Spleen (tissue), 11 donors: Measurements from ENCODE around the gene SLC25A1. TPM values are rescaled to one million over a fixed set of nuclear protein-coding genes. Genes with fewer than 3 reads are reported as not detected.

Source experiments
- DNase-seq: peaks from one replicate; pipeline ENCODE4 v3.0.0-alpha.2; 2020
- H3K27ac ChIP-seq, 8 donors: fragments of 200-600 bp; sonication (generic) in 7 of 8; 1 replicate in 4 of 8; 2 replicates in 4 of 8; pipeline versions ENCODE4 v1.5.0 to v1.8.0; 2016 to 2021; ENCODE audit warnings: inconsistent platforms in 4 of 8, mild to moderate bottlenecking in 4 of 8, moderate library complexity in 1 of 8
- H3K27me3 ChIP-seq, 7 donors: fragments of 200-600 bp; sonication (generic) in 6 of 7; replicated peaks in 1 of 7; 1 replicate in 4 of 7; 2 replicates in 3 of 7; pipeline versions ENCODE4 v1.5.0 to v1.8.0; 2016 to 2021; ENCODE audit warnings: inconsistent platforms in 3 of 7, mild to moderate bottlenecking in 1 of 7
- H3K36me3 ChIP-seq, 6 donors: fragments of 200-600 bp; sonication (generic) in 5 of 6; 1 replicate in 4 of 6; 2 replicates in 2 of 6; pipeline versions ENCODE4 v1.5.0 to v1.8.0; 2016 to 2021; ENCODE audit warnings: inconsistent platforms in 2 of 6
- H3K4me1 ChIP-seq, 6 donors: fragments of 200-600 bp; sonication (generic) in 5 of 6; 1 replicate in 3 of 6; 2 replicates in 3 of 6; pipeline versions ENCODE4 v1.5.0 to v1.8.0; 2016 to 2021; ENCODE audit warnings: inconsistent platforms in 3 of 6
- H3K4me3 ChIP-seq, 8 donors: fragments of 200-600 bp; sonication (generic) in 7 of 8; 1 replicate in 4 of 8; 2 replicates in 4 of 8; pipeline versions ENCODE4 v1.5.0 to v1.8.0; 2016 to 2021; ENCODE audit warnings: inconsistent platforms in 4 of 8, mild to moderate bottlenecking in 4 of 8, moderate library complexity in 2 of 8
- H3K9me3 ChIP-seq, 8 donors: fragments of 200-600 bp; sonication (generic) in 7 of 8; 1 replicate in 4 of 8; 2 replicates in 4 of 8; pipeline versions ENCODE4 v1.5.0 to v1.8.0; 2016 to 2021; ENCODE audit warnings: inconsistent platforms in 4 of 8
- POLR2A ChIP-seq, 3 donors: fragments of 450-650 bp; IDR thresholded peaks; one replicate each; pipeline ENCODE4 v1.5.1; 2017; ENCODE audit warnings: antibody characterized with exemption in 3 of 3, mild to moderate bottlenecking in 1 of 3
- POLR2AphosphoS5 ChIP-seq, 3 donors: sonication (generic); formaldehyde crosslinking; IDR thresholded peaks; one replicate each; pipeline ENCODE4 v1.5.1; 2017; ENCODE audit warnings: antibody characterized with exemption in 3 of 3
- WGBS, 5 donors: extraction: QIAGEN DNeasy Blood & Tissue Kit in 3 of 5; methylation state at CpG; one replicate each; pipeline versions ENCODE4 v1.1.5 to v1.1.7; 2013 to 2018; 5-methylcytosine and 5-hydroxymethylcytosine counted together
- intact Hi-C: fragments of 100-400 bp; cut with DNase I; formaldehyde crosslinking; loops from one replicate; pipeline ENCODE4 v1.15.0; 2023; ENCODE audit warnings: low total_unique reads
- polyA plus RNA-seq, 3 donors: library from polyadenylated mRNA; stranded (reverse); fragments of 200-250 nt; gene quantifications; one replicate each; pipeline ENCODE4 v1.2.1, GENCODE V29; 2013
- total RNA-seq, 7 donors: library from RNA; depleted of rRNA in 3 of 7; stranded (reverse); fragments of >200 nt in 3 of 7; fragmentation: NEBNext Ultra II Directional in 4 of 7; extraction: Animal tissue kit (Norgen Biotek cat#: 25700) in 4 of 7; gene quantifications; one replicate each; pipeline versions ENCODE4 v1.1.0 to v1.2.1, GENCODE V29; 2016 to 2021
- TF ChIP-seq, protein P1 (sequence below), 11 experiments: fragments of 200-600 bp in 7 of 11; fragments of 450-650 bp in 4 of 11; sonication (generic) in 4 of 11; IDR thresholded peaks in 8 of 11; conservative IDR thresholded peaks in 3 of 11; 1 replicate in 7 of 11; 2 replicates in 4 of 11; pipeline versions ENCODE4 v1.4.0 to v1.8.0; 2016 to 2021; ENCODE audit warnings: antibody characterized with exemption in 11 of 11, inconsistent platforms in 4 of 11, mild to moderate bottlenecking in 1 of 11
- donor health status: healthy with polysubstance abuse.
- donor health status: DM: no; HTN: no; CAD: no; lungs with moderate emphysema.
- donor health status: DM: no; HTN: no; CAD: no.
- donor health status: Bipolar disorder and iron deficiency.
- donor health status: healthy.
- donor health status: DM: no; HTN: no; CAD: no.
- donor health status: DM: yes; HTN: yes; CAD: no.

SLC25A1 gene
- total and polyA plus RNA-seq, 10 donors, result 23.5 to 59.7 (median 35.9) TPM

DNA sequence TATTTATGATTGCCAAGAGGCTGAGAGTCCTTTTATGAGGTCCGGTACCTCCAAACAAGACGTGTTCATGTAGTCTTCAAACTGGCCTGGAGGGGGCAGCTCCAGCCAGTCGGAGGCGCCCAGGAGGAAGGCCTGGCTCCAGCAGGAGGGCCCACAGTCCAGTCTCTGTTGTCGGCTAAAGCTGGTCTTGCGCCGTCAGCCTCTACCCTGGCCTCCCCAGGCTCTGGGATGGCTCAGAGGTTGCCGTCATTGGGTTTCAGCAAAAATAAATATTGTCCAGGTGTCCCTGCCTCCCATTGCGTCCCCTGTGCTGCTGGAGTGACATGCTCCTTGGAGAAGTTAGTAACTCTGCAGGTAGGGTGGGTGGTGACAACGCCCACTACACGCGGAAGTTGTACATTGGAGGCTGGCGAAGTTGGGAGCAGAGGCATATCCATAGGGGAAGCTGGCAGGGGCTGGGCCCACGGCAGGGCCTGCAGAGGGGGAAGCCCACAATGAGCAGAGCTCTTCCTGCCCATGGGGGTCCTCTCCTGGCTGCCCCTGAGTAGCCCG, 1.0 kb upstream of the SLC25A1 start:
- peaks cover 0 to 45% (median 0%) of the 10 kb centered on the region in 6 donors for H3K36me3 ChIP-seq
- peaks cover 21 to 50% (median 36%) of the 10 kb centered on the region in 6 donors for H3K4me1 ChIP-seq
- intact Hi-C loops, result no loop called here
- TF ChIP-seq, protein P1, sequence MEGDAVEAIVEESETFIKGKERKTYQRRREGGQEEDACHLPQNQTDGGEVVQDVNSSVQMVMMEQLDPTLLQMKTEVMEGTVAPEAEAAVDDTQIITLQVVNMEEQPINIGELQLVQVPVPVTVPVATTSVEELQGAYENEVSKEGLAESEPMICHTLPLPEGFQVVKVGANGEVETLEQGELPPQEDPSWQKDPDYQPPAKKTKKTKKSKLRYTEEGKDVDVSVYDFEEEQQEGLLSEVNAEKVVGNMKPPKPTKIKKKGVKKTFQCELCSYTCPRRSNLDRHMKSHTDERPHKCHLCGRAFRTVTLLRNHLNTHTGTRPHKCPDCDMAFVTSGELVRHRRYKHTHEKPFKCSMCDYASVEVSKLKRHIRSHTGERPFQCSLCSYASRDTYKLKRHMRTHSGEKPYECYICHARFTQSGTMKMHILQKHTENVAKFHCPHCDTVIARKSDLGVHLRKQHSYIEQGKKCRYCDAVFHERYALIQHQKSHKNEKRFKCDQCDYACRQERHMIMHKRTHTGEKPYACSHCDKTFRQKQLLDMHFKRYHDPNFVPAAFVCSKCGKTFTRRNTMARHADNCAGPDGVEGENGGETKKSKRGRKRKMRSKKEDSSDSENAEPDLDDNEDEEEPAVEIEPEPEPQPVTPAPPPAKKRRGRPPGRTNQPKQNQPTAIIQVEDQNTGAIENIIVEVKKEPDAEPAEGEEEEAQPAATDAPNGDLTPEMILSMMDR (IDR thresholded peaks at IDR 0.05 in 8 of 11, conservative IDR thresholded peaks at IDR 0.05 in 3 of 11), result peak; percentile 3 to 86 (median 70)
- TF ChIP-seq POLR2A (IDR thresholded peaks at IDR 0.05), result no peak
- H3K4me3 ChIP-seq, result peak overlapping the region; percentile 80 to 96 (median 86)
- no peaks in the 10 kb centered on the region for H3K9me3 ChIP-seq
- DNase-seq, result peak; percentile 90
- H3K27me3 ChIP-seq, result no peaks in the 10 kb centered on the region
- WGBS, 5 donors, result 33 to 61% (median 37%) methylated on average over 6 to 15 of the region's 15 CpGs
- peak overlapping the region; percentile 37 to 95 (median 85) for H3K27ac ChIP-seq

DNA sequence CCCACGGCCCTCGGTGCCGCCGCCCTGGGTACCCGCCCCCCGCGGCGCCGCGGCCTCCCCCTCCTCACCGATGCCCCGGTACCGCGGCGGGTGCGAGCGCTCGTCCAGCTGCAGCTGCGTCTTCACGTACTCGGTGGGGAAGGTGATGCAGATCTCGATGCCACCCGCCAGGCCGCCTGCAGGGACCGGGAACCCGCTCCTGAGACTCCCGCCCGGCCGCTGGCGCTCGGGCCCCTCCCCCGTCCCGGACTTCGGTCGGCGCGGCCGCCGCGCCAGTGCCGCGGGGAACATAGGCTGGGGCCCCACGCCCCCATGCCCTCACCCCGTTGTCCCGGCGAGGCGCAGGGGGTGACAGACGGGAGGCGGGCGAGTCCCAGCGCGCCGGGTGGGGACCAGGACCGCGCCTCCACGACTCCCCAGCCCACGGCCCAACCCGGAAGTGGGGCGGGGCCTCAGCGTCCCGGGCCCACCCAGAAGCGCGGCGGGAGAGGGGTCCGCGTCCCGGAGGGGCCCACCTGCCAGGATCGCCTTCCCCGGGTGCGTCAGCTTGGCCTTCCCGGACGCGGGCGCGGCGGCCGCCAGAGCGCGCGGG, 375 bp downstream of the SLC25A1 start:
- no peaks in the 10 kb centered on the region for H3K27me3 ChIP-seq
- H3K4me3 ChIP-seq, result peak overlapping the region; percentile 80 to 96 (median 86)
- intact Hi-C loops, result no loop called here
- peaks cover 35 to 64% (median 50%) of the 10 kb centered on the region in 6 donors for H3K4me1 ChIP-seq
- 1% methylated on average over 26 to 80 of the region's 80 CpGs; no CpG with 5 or more reads in 1 of the 5 donors for WGBS, 5 donors
- peak overlapping the region; percentile 64 to 95 (median 85) for H3K27ac ChIP-seq
- peaks cover 0 to 33% (median 0%) of the 10 kb centered on the region in 6 donors for H3K36me3 ChIP-seq
- TF ChIP-seq, protein P1 (IDR thresholded peaks at IDR 0.05 in 8 of 11, conservative IDR thresholded peaks at IDR 0.05 in 3 of 11), result no peak
- no peak for TF ChIP-seq POLR2A (IDR thresholded peaks at IDR 0.05)
- TF ChIP-seq POLR2AphosphoS5 (IDR thresholded peaks at IDR 0.05), result peak in 2 of 3 donors; percentile 1 to 7
- H3K9me3 ChIP-seq, result no peaks in the 10 kb centered on the region
- DNase-seq, result peak; percentile 90

GRCh38 chr22:19177164-19178064, 1.1 kb downstream of the SLC25A1 start:
- peaks cover 0 to 25% (median 0%) of the 10 kb centered on the region in 6 donors for H3K36me3 ChIP-seq
- TF ChIP-seq POLR2A (IDR thresholded peaks at IDR 0.05) (no peak), POLR2AphosphoS5 (IDR thresholded peaks at IDR 0.05) (peak in 1 of 3 donors; percentile 47)
- TF ChIP-seq, protein P1 (IDR thresholded peaks at IDR 0.05 in 8 of 11, conservative IDR thresholded peaks at IDR 0.05 in 3 of 11), result no peak
- peak overlapping the region; percentile 80 to 96 (median 86) for H3K4me3 ChIP-seq
- H3K9me3 ChIP-seq, result no peaks in the 10 kb centered on the region
- peak; percentile 83 for DNase-seq
- 37 to 74% (median 43%) methylated on average over 31 to 55 of the region's 55 CpGs for WGBS, 5 donors
- intact Hi-C loops, result no loop called here
- no peaks in the 10 kb centered on the region for H3K27me3 ChIP-seq
- peak overlapping the region; percentile 64 to 95 (median 85) for H3K27ac ChIP-seq
- H3K4me1 ChIP-seq, result peaks cover 42 to 72% (median 58%) of the 10 kb centered on the region in 6 donors
